DOHH2 (cell line): Measurements from ENCODE around the gene PITPNM3.

Experiments used
- H3F3A ChIP-seq: fragments of 200-600 bp; sonication (generic), shearing (Covaris generic); 2 replicates; pipeline ENCODE4 v1.6.0; 2016; ENCODE audit warnings: antibody characterized with exemption, mild to moderate bottlenecking; ENCODE audit not compliant: control insufficient read depth, insufficient read depth
- H3K27ac ChIP-seq: fragments of 200-600 bp; sonication (generic); 2 replicates; pipeline ENCODE4 v1.5.1; 2014; ENCODE audit warnings: low read depth, mild to moderate bottlenecking, low read length, moderate library complexity
- H3K27me3 ChIP-seq: fragments of 200-600 bp; sonication (generic); 2 replicates; pipeline ENCODE4 v1.6.1; 2014; ENCODE audit warnings: mild to moderate bottlenecking, low read length, mixed read lengths; ENCODE audit not compliant: control insufficient read depth
- H3K36me3 ChIP-seq: fragments of 200-600 bp; sonication (generic); 2 replicates; pipeline ENCODE4 v1.6.1; 2014; ENCODE audit warnings: mild to moderate bottlenecking, low read length, moderate library complexity, mixed read lengths; ENCODE audit not compliant: control insufficient read depth
- H3K4me1 ChIP-seq: fragments of 200-600 bp; sonication (generic); 2 replicates; pipeline ENCODE4 v1.6.1; 2014; ENCODE audit warnings: mild to moderate bottlenecking, low read length, mixed read lengths; ENCODE audit not compliant: control insufficient read depth
- H3K4me2 ChIP-seq: fragments of 200-600 bp; sonication (generic); 2 replicates; pipeline ENCODE4 v1.6.0; 2014; ENCODE audit warnings: mild to moderate bottlenecking, low read length, moderate library complexity
- H3K4me3 ChIP-seq: fragments of 200-600 bp; sonication (generic); 2 replicates; pipeline ENCODE4 v1.5.1; 2014; ENCODE audit warnings: mild to moderate bottlenecking, low read length, mixed read lengths
- H3K79me2 ChIP-seq: fragments of 200-600 bp; sonication (generic); 2 replicates; pipeline ENCODE4 v1.6.1; 2014; ENCODE audit warnings: mild to moderate bottlenecking, low read length, mixed read lengths; ENCODE audit not compliant: control insufficient read depth
- H3K9me2 ChIP-seq: fragments of 200-600 bp; sonication (generic); replicated peaks from 2 replicates; pipeline ENCODE4 v1.6.1; 2014; ENCODE audit warnings: mild to moderate bottlenecking, low read length, mixed read lengths; ENCODE audit not compliant: control insufficient read depth
- H3K9me3 ChIP-seq: fragments of 200-600 bp; sonication (generic); 2 replicates; pipeline ENCODE4 v1.6.1; 2014; ENCODE audit warnings: antibody characterized with exemption, low read length, mixed read lengths; ENCODE audit not compliant: control insufficient read depth, insufficient read depth
- H4K20me1 ChIP-seq: fragments of 200-600 bp; sonication (generic); 2 replicates; pipeline ENCODE4 v1.6.0; 2014; ENCODE audit warnings: low read depth, mild to moderate bottlenecking, antibody characterized with exemption, low read length, moderate library complexity; ENCODE audit not compliant: control insufficient read depth, insufficient read depth
- CTCF ChIP-seq: fragments of 200-600 bp; sonication (generic); IDR thresholded peaks from one replicate; pipeline ENCODE4 v1.5.1; 2014; ENCODE audit warnings: antibody characterized with exemption, mild to moderate bottlenecking, low read depth, low read length; ENCODE audit not compliant: poor library complexity, severe bottlenecking
- EZH2phosphoT487 ChIP-seq: fragments of 200-600 bp; sonication (generic); IDR thresholded peaks from 2 replicates; pipeline ENCODE4 v1.6.1; 2017; ENCODE audit warnings: borderline replicate concordance, mild to moderate bottlenecking, antibody characterized with exemption, low read length, moderate library complexity, mixed read lengths

The PITPNM3 gene

GRCh38 chr17:6556121-6557039, at the start of gene PITPNM3:
PITPNM3 (minus strand) TSS chr17:6556555; CDS start chr17:6556406, 149 bp downstream.
- Histone ChIP-seq H3K9me3 (no peaks in the 10 kb centered on the region), H3K4me2 (no peak within 1 kb of the TSS), H3K4me3 (no peak within 1 kb of the TSS), H3K27ac (no peak within 1 kb of the TSS), H4K20me1 (no peaks in the 10 kb centered on the region), H3K27me3 (peaks cover 24% of the 10 kb centered on the region), H3K36me3 (no peaks in the 10 kb centered on the region), H3K79me2 (no peaks in the 10 kb centered on the region), H3K4me1 (no peaks in the 10 kb centered on the region), H3K9me2 (no peaks in the 10 kb centered on the region), H3F3A (no peaks in the 10 kb centered on the region)
- TF ChIP-seq CTCF (no peak), EZH2phosphoT487 (no peak)

- peaks cover 67% of the 10 kb centered on the region for H3K36me3 ChIP-seq
These were observed 48.8 kb upstream of the PITPNM3 start for GRCh38 chr17:6605142-6605541.

GRCh38 chr17:6603744-6604325, 47.5 kb upstream of the PITPNM3 start:
- Histone ChIP-seq H3K9me3 (no peaks in the 10 kb centered on the region), H3K27ac (no peak overlapping the region), H3K4me1 (peaks cover 13% of the 10 kb centered on the region), H3F3A (no peaks in the 10 kb centered on the region), H4K20me1 (no peaks in the 10 kb centered on the region), H3K4me2 (no peak overlapping the region), H3K36me3 (peaks cover 69% of the 10 kb centered on the region), H3K79me2 (no peaks in the 10 kb centered on the region), H3K27me3 (no peaks in the 10 kb centered on the region), H3K9me2 (no peaks in the 10 kb centered on the region), H3K4me3 (no peak overlapping the region)
- TF ChIP-seq CTCF: no peak
- no peak for TF ChIP-seq EZH2phosphoT487

More at GRCh38 chr17:6605142-6605541, 48.8 kb upstream of the PITPNM3 start:
- Histone ChIP-seq H3K4me3 (no peak overlapping the region), H3K79me2 (no peaks in the 10 kb centered on the region), H3K4me2 (no peak overlapping the region), H3K27me3 (no peaks in the 10 kb centered on the region), H3K4me1 (peaks cover 1% of the 10 kb centered on the region), H3K27ac (no peak overlapping the region), H3K9me3 (no peaks in the 10 kb centered on the region), H3F3A (no peaks in the 10 kb centered on the region), H3K9me2 (no peaks in the 10 kb centered on the region), H4K20me1 (no peaks in the 10 kb centered on the region; the same call in 1 of the 2 replicates)
- TF ChIP-seq EZH2phosphoT487 (no peak), CTCF (no peak)
